Muscle of arm (tissue), 12 donors: ENCODE measurements around the gene LIMS2. TPM values are rescaled to one million over a fixed set of nuclear protein-coding genes. Genes with fewer than 3 reads are reported as not detected.

Experiments used
- DNase-seq: peaks from one replicate; pipeline ENCODE4 v3.0.0-alpha.2; 2013
- polyA plus RNA-seq, 12 donors: library from polyadenylated mRNA; unstranded; fragments of 120-200 nt; gene quantifications; one replicate each; pipeline ENCODE4 v1.2.1, GENCODE V29; 2013; ENCODE audit not compliant: insufficient read length in 12 of 12

LIMS2 gene
- polyA plus RNA-seq, 12 donors = 21.5 to 57.1 (median 33.8) TPM; not detected in 1

DNA sequence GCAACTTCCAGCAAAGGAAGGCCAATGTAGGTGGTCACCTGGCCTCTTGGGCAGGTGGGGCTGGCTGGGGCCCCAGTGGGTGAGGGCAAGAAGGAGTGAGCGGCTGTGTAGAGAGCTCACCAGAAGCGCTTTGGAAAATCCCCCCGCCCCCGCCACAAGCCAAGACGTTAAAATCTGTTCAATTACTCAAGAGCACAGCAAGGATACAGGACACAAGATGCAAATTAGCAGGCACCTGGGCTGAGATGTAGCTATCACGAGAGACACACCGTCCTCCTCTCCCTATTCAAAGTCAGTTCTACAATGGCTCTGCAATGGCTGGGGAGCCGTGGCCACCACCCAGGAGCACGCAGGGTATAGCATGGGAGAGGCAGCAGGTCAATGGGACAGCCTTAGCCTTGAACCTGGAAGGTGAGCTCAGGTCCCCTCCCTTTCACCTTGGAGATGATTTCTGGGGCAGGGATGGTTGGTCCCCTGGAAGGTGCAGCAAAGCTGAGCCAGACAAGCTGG lies 67.9 kb downstream of the LIMS2 start:
- no peak for DNase-seq

- no peak for DNase-seq
These were observed 68.5 kb downstream of the LIMS2 start for GRCh38 chr2:127606625-127607398.

GRCh38 chr2:127605691-127606263 lies 69.6 kb downstream of the LIMS2 start:
- no peak for DNase-seq

GRCh38 chr2:127604986-127605385 lies 70.3 kb downstream of the LIMS2 start:
- DNase-seq = no peak

GRCh38 chr2:127599211-127599610 lies 76.1 kb downstream of the LIMS2 start:
- no peak for DNase-seq

DNA sequence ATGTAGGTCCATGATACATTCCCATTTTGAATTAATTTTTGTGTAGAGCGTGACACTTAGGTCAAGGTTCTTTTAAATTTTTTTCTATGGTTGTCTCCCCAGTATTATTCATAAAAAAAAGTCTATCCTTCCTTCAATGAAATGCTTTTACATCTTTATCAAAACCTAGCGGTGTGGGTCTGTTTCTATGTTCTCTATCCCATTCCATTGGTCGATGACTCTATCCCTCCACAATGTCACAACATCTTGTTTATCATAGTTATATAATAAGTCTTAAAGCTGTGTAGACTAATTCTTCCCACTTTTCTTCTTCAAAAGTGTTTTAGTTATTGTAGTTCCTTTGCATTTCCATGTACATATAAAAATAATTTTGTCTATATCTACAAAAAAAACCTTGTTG lies 76.6 kb downstream of the LIMS2 start:
- DNase-seq = no peak

DNA sequence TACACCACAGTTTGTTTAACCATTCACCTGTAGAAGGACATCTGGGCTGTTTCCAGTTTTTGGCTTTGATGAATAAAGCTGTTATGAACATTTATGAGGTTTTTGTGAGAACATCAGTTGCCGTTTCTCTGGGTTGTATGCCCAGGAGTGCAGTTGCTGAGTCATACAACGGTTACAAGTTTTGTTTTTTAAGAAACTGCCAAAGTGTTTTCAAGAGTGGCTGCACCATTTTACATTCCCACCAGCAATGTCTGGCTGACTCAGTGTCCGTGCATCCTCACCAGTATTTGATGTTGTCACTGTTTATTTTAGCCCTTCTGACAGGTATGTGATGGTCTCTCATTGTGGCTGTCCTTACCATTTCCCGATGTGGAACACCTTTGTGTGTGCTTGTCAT lies 77.3 kb downstream of the LIMS2 start:
- DNase-seq = no peak

GRCh38 chr2:127597046-127597983 lies 78.0 kb downstream of the LIMS2 start:
- no peak for DNase-seq

- no peak for DNase-seq
These were observed 78.9 kb downstream of the LIMS2 start for GRCh38 chr2:127596311-127597045.

- no peak for DNase-seq
These were observed 81.2 kb downstream of the LIMS2 start for GRCh38 chr2:127594116-127594591.

DNA sequence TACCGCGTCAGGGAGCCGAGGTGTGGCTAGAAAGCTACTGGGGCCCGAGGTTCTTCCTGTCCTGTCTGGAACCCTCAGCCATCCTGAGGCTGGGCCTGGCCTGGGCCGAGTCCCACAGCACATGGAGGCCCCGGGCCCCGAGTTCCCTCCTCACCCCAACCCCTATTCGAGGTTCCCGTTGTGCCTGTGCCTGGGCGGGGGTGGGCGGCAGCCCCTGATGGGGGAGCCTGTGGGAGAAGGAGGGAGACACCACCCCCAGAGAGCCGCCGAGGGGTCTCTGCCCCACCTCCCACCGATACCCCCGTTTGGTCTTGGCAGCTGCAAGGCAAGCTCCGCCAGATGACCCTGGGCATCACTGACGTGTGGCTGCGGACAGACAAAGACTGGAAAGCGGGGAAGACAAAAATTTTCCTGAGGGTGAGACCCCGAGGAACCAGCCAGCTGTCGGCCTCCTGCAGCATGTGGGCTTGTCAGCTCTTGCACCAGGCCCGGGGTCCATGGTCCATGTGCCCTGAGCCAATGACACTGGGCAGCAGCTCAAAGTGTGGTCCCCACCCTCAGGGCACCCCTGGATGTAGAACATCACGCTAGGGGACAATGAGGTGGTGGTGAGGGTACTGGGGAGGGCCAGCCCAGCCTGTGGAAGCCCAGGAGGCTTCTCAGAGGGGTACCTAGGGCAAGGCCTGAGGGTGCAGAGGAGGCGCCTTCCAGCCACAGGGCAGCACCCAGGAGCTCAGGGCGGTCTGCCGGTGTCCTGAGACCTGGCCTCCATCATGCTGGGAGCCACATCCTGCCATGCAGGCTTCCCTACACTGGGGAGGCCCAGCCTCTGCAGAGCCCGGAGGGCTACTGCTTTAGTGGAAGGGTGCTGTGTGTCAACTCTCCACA lies 81.9 kb downstream of the LIMS2 start:
- no peak for DNase-seq

- no peak for DNase-seq
These were observed 82.5 kb downstream of the LIMS2 start for GRCh38 chr2:127592761-127593227.

GRCh38 chr2:127591221-127591923 lies 84.0 kb downstream of the LIMS2 start:
- no peak for DNase-seq

GRCh38 chr2:127590386-127591190 lies 84.7 kb downstream of the LIMS2 start:
- no peak for DNase-seq

GRCh38 chr2:127589841-127590240 lies 85.5 kb downstream of the LIMS2 start:
- no peak for DNase-seq

DNA sequence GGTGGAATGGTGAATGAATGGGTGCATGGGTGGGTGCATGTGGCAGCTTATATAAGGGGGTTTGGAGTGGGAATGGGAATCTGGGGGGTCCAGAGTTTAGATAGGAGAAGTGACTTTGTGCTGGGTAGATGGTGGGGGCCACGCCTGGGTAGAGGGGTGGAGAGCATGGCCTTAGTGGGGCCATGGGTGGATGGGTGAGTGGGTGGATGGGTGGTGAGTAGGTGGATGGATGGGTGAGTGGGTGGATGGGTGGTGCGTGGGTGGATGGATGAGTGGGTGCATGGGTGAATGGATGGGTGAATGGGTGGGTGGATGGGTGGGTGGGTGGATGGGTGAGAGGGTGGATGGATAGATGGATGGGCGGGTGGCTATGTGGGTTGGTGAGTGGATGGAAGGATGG lies 86.0 kb downstream of the LIMS2 start:
- DNase-seq = no peak
